Measurements from ENCODE around the gene SH3RF3. TPM values are rescaled to one million over a fixed set of nuclear protein-coding genes. Genes with fewer than 3 reads are reported as not detected.

SH3RF3 gene
- total RNA-seq, 2 experiments from 2014 or later, result 0.05 to 0.06 TPM

- no peaks in the 10 kb centered on the region for H3K9me3 Mint-ChIP-seq (ENCODE audit: low read depth)
- H3K4me3 Mint-ChIP-seq, result no peak overlapping the region
- H3K27ac Mint-ChIP-seq, result no peak overlapping the region
- H3K36me3 Mint-ChIP-seq, result no peaks in the 10 kb centered on the region
- no peak for DNase-seq
- H3K4me1 Mint-ChIP-seq, result peaks cover 2% of the 10 kb centered on the region
- H3K27me3 Mint-ChIP-seq, result peaks cover 35% of the 10 kb centered on the region
- ATAC-seq, result no peak
- CTCF ChIA-PET, result no interaction called here
Observed at GRCh38 chr2:109174626-109175349, 45.8 kb downstream of the SH3RF3 start.

- Mint-ChIP-seq H3K9me3 (ENCODE audit: low read depth) (no peaks in the 10 kb centered on the region), H3K27me3 (peaks cover 33% of the 10 kb centered on the region), H3K4me3 (no peak overlapping the region), H3K27ac (no peak overlapping the region), H3K4me1 (peaks cover 2% of the 10 kb centered on the region), H3K36me3 (no peaks in the 10 kb centered on the region)
- ATAC-seq, result no peak
- CTCF ChIA-PET, result no interaction called here
- no peak for DNase-seq
Observed at GRCh38 chr2:109175350-109175678, 46.3 kb downstream of the SH3RF3 start.

GRCh38 chr2:109176928-109177327 is 47.9 kb downstream of the SH3RF3 start:
- CTCF ChIA-PET, result no interaction called here
- H3K27ac Mint-ChIP-seq, result no peak overlapping the region
- H3K27me3 Mint-ChIP-seq, result peaks cover 46% of the 10 kb centered on the region
- H3K9me3 Mint-ChIP-seq (ENCODE audit: low read depth), result peaks cover 2% of the 10 kb centered on the region
- DNase-seq, result no peak
- ATAC-seq, result no peak
- H3K4me1 Mint-ChIP-seq, result peaks cover 2% of the 10 kb centered on the region
- no peaks in the 10 kb centered on the region for H3K36me3 Mint-ChIP-seq
- H3K4me3 Mint-ChIP-seq, result no peak overlapping the region

GRCh38 chr2:109177635-109178034 is 48.6 kb downstream of the SH3RF3 start:
- H3K36me3 Mint-ChIP-seq, result no peaks in the 10 kb centered on the region
- H3K27ac Mint-ChIP-seq, result no peak overlapping the region
- CTCF ChIA-PET, result no interaction called here
- no peak for ATAC-seq
- no peak overlapping the region for H3K4me3 Mint-ChIP-seq
- peaks cover 48% of the 10 kb centered on the region for H3K27me3 Mint-ChIP-seq
- peaks cover 2% of the 10 kb centered on the region for H3K4me1 Mint-ChIP-seq
- H3K9me3 Mint-ChIP-seq (ENCODE audit: low read depth), result peaks cover 2% of the 10 kb centered on the region
- no peak for DNase-seq

GRCh38 chr2:109178968-109179367 is 50.0 kb downstream of the SH3RF3 start:
- peaks cover 52% of the 10 kb centered on the region for H3K27me3 Mint-ChIP-seq
- DNase-seq (no peak), ATAC-seq (no peak)
- no peak overlapping the region for H3K4me3 Mint-ChIP-seq
- H3K36me3 Mint-ChIP-seq, result no peaks in the 10 kb centered on the region
- H3K27ac Mint-ChIP-seq, result no peak overlapping the region
- peaks cover 2% of the 10 kb centered on the region for H3K9me3 Mint-ChIP-seq (ENCODE audit: low read depth)
- CTCF ChIA-PET, result no interaction called here
- peaks cover 1% of the 10 kb centered on the region for H3K4me1 Mint-ChIP-seq

GRCh38 chr2:109180786-109181185 is 51.8 kb downstream of the SH3RF3 start:
- Mint-ChIP-seq H3K4me1 (no peaks in the 10 kb centered on the region), H3K36me3 (no peaks in the 10 kb centered on the region), H3K4me3 (no peak overlapping the region), H3K27ac (no peak overlapping the region), H3K9me3 (ENCODE audit: low read depth) (peaks cover 2% of the 10 kb centered on the region), H3K27me3 (peaks cover 46% of the 10 kb centered on the region)
- ATAC-seq, result no peak
- CTCF ChIA-PET, result interaction anchor here (0.8 kb wide), 1 partner anchor 13 kb away, joined by 3 read pairs; no protein-coding TSS in a partner anchor
- DNase-seq, result no peak

GRCh38 chr2:109182426-109182825 is 53.4 kb downstream of the SH3RF3 start:
- no peak for ATAC-seq
- CTCF ChIA-PET, result no interaction called here
- no peak overlapping the region for H3K4me3 Mint-ChIP-seq

GRCh38 chr2:109183871-109184270 is 54.9 kb downstream of the SH3RF3 start:
- Mint-ChIP-seq H3K27me3 (peaks cover 33% of the 10 kb centered on the region), H3K4me1 (no peaks in the 10 kb centered on the region), H3K36me3 (no peaks in the 10 kb centered on the region), H3K27ac (no peak overlapping the region), H3K4me3 (no peak overlapping the region), H3K9me3 (ENCODE audit: low read depth) (peaks cover 2% of the 10 kb centered on the region)
- DNase-seq (no peak), ATAC-seq (no peak)
- CTCF ChIA-PET, result interaction anchor here (0.6 kb wide), 1 partner anchor 155 kb away, joined by 3 read pairs; no protein-coding TSS in a partner anchor

More at GRCh38 chr2:109182426-109182825, 53.4 kb downstream of the SH3RF3 start:
- Mint-ChIP-seq H3K9me3 (ENCODE audit: low read depth) (peaks cover 2% of the 10 kb centered on the region), H3K4me1 (no peaks in the 10 kb centered on the region), H3K27ac (no peak overlapping the region), H3K27me3 (peaks cover 33% of the 10 kb centered on the region), H3K36me3 (no peaks in the 10 kb centered on the region)
- DNase-seq, result no peak

- no peak for ATAC-seq
- DNase-seq, result no peak
- peaks cover 36% of the 10 kb centered on the region for H3K27me3 Mint-ChIP-seq
- CTCF ChIA-PET, result interaction anchor here (0.6 kb wide), 1 partner anchor 154 kb away, joined by 3 read pairs; no protein-coding TSS in a partner anchor
- no peaks in the 10 kb centered on the region for H3K36me3 Mint-ChIP-seq
- H3K4me1 Mint-ChIP-seq, result no peaks in the 10 kb centered on the region
- H3K9me3 Mint-ChIP-seq (ENCODE audit: low read depth), result peaks cover 2% of the 10 kb centered on the region
- H3K4me3 Mint-ChIP-seq, result no peak overlapping the region
- no peak overlapping the region for H3K27ac Mint-ChIP-seq
Observed at GRCh38 chr2:109184368-109184767, 55.4 kb downstream of the SH3RF3 start.

- Mint-ChIP-seq H3K27ac (no peak overlapping the region), H3K4me3 (no peak overlapping the region), H3K4me1 (no peaks in the 10 kb centered on the region), H3K9me3 (ENCODE audit: low read depth) (peaks cover 2% of the 10 kb centered on the region), H3K27me3 (peaks cover 40% of the 10 kb centered on the region), H3K36me3 (no peaks in the 10 kb centered on the region)
- CTCF ChIA-PET, result no interaction called here
- no peak for ATAC-seq
- no peak for DNase-seq
Observed at GRCh38 chr2:109185338-109185737, 56.3 kb downstream of the SH3RF3 start.

GRCh38 chr2:109185821-109186570 is 57.0 kb downstream of the SH3RF3 start:
- Mint-ChIP-seq H3K4me3 (no peak overlapping the region), H3K4me1 (no peaks in the 10 kb centered on the region), H3K27ac (no peak overlapping the region), H3K27me3 (peaks cover 42% of the 10 kb centered on the region), H3K9me3 (ENCODE audit: low read depth) (no peaks in the 10 kb centered on the region), H3K36me3 (no peaks in the 10 kb centered on the region)
- DNase-seq (no peak), ATAC-seq (no peak)
- CTCF ChIA-PET, result no interaction called here

GRCh38 chr2:109186656-109187250 is 57.7 kb downstream of the SH3RF3 start:
- Mint-ChIP-seq H3K36me3 (no peaks in the 10 kb centered on the region), H3K27ac (no peak overlapping the region), H3K4me3 (no peak overlapping the region), H3K9me3 (ENCODE audit: low read depth) (no peaks in the 10 kb centered on the region), H3K4me1 (no peaks in the 10 kb centered on the region), H3K27me3 (peaks cover 40% of the 10 kb centered on the region)
- no peak for ATAC-seq
- CTCF ChIA-PET, result no interaction called here
- DNase-seq, result no peak

GRCh38 chr2:109187711-109188495 is 58.9 kb downstream of the SH3RF3 start:
- Mint-ChIP-seq H3K4me1 (no peaks in the 10 kb centered on the region), H3K27me3 (peaks cover 43% of the 10 kb centered on the region), H3K27ac (no peak overlapping the region), H3K36me3 (no peaks in the 10 kb centered on the region), H3K4me3 (no peak overlapping the region), H3K9me3 (ENCODE audit: low read depth) (no peaks in the 10 kb centered on the region)
- ATAC-seq (no peak), DNase-seq (no peak)
- CTCF ChIA-PET, result no interaction called here
